Measurements from ENCODE around the gene UTS2B.

The UTS2B gene

DNA sequence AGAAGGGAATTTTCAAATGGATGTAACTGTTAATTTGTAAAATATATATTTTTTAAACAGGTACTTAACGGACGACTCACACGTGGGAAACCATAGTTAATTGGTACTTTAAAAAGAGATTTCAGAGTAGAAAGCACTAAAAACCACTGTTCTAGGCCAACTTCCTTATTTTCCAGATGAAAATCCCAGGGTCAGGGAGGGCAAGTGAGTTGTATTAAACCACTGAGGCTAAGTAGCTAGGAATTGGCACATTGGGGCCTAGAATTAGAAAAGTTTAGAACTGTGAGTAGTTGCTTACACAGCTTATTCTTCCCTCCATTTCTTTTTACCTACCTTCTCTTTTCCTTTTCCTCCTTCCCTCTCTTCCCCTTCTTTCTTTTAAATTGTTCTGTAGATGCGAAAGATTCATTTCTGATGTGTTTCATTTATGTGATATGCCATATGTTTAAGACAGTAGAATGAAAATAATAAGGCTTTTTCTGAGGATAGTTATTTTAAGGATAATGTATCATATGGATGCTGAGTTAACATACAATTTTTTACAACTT is 4.1 kb upstream of the UTS2B start:
- no peak for FAIRE-seq
- no peak for DNase-seq (ENCODE audit: insufficient read length)
- TF ChIP-seq POLR2A (IDR thresholded peaks at IDR 0.05; ENCODE audit: low read depth, low read length) (no peak), POLR2AphosphoS5 (IDR thresholded peaks at IDR 0.05; ENCODE audit: low read depth, low read length) (no peak), TAF1 (IDR thresholded peaks at IDR 0.05; ENCODE audit: borderline replicate concordance, low read depth, low read length) (no peak)

DNA sequence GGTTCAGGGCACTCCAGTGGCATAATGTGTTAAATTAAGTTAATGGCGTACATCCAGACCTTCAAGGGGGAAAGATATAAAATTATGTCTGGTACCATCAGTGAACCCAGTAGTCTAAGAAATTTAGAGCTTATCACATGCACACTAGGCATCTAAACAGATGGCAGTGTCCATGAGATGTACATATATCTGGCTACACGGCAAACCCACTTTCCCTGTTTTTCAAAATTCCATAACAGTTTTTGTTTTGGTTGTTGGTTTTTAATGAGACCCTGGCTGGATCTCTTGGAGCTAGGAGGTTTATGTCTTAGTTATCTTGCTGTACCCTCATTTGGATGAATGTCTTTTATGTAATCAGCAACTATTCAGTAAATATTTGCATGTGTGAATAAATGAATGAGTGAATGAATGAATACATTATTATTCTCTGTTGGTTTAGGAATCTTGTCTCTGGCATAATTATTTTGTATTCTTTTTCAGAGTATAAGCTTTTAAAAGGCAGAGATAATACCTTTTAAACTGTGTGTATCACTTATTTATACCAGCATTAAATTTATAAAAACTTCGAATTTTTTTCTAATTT is 3.1 kb upstream of the UTS2B start:
- FAIRE-seq, result no peak
- TF ChIP-seq TAF1 (IDR thresholded peaks at IDR 0.05; ENCODE audit: borderline replicate concordance, low read depth, low read length), result no peak
- no peak for TF ChIP-seq POLR2A (IDR thresholded peaks at IDR 0.05; ENCODE audit: low read depth, low read length)
- TF ChIP-seq POLR2AphosphoS5 (IDR thresholded peaks at IDR 0.05; ENCODE audit: low read depth, low read length), result no peak
- no peak for DNase-seq (ENCODE audit: insufficient read length)

DNA sequence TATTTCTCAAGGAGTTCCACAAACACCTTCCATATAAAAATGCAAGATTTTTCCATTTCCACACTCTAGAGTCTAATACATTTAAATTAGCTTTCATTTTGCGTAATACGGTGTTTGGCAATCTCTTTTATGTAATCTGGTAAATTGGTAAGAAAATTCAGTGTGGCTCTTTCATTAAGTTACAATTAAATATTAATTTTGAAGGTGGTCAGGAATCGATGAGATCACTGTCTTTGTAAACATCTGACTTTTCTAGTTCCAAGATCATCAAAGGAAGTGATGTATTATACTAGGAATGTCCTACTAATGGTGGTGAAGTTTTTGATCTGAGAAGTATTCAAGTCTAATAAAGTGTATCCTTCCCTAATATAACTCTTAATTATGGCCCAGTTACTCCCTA is 1.1 kb upstream of the UTS2B start:
- FAIRE-seq, result no peak
- no peak for DNase-seq (ENCODE audit: insufficient read length)
- TF ChIP-seq POLR2A (IDR thresholded peaks at IDR 0.05; ENCODE audit: low read depth, low read length), result no peak
- no peak for TF ChIP-seq POLR2AphosphoS5 (IDR thresholded peaks at IDR 0.05; ENCODE audit: low read depth, low read length)
- no peak for TF ChIP-seq TAF1 (IDR thresholded peaks at IDR 0.05; ENCODE audit: borderline replicate concordance, low read depth, low read length)

DNA sequence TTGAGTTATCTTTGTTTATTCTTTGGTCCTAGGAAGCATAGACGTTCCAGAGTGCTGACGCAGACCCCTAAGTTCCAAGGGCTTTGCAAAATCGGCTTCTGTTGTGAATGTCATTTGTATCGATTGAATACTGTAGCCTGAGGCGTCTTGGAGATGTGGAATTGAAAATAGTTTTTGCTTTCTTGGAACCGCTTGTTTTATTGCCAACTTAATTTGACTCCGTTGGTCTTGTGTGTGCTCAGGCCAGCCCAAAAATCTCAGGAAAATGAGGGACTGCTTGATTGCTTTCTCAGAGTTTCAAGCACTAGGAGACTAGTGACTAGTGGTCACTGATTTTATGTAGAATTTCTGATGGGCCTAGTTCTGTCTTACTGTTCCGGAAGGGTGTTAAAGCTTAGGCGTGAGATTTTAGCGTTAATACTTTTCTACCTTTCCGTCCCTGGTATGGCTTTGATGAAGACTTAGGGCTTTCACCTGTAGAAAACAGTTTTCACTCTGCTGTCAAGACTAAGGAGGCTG is 263 bp upstream of the UTS2B start:
- DNase-seq (ENCODE audit: insufficient read length) (no peak), FAIRE-seq (peak; percentile 40)
- no peak for TF ChIP-seq POLR2AphosphoS5 (IDR thresholded peaks at IDR 0.05; ENCODE audit: low read depth, low read length)
- no peak for TF ChIP-seq TAF1 (IDR thresholded peaks at IDR 0.05; ENCODE audit: borderline replicate concordance, low read depth, low read length)
- no peak for TF ChIP-seq POLR2A (IDR thresholded peaks at IDR 0.05; ENCODE audit: low read depth, low read length)

DNA sequence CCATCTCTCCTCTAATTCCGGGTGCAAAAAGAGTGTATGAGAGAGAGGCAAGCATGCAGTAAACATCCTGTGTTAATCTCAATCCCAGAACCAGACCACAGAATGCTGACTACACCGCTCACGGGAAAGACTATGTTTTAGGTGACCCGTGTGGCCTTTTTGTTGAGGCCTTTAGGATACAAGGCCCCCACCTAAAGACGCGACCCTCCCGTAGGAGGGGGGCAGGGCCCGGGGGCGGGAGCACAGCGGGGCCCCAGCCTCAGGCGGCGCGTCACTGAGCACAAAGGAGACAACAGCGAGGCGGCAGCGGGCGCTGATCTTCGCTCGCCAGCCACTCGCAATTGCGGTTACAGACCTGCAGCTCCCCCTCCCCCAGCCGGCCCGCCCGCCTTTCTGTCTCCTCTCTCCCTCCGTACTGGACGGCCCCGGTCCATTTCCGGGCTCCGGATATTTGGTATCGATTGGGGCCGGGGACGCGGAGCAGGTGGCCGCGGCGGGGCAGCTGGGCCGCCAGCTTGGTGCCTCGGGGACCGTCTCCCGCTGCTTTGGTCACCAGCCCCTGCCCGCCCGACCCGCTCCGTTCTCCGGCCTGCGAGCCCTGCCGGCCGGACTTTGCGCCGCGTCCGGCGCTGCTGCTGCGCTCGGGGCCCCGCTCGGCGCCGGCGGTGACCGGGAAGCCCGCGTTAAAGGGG is 1.2 kb downstream of the UTS2B start, which contains the start of gene CCDC50:
Gene CCDC50, plus strand, starts transcription at position 433 of the 692 bp plus-strand sequence. CDS start 281 bp downstream, outside the sequence.
- peak; percentile 81 for FAIRE-seq
- DNase-seq (ENCODE audit: insufficient read length), result peak; percentile 69
- TF ChIP-seq POLR2AphosphoS5 (IDR thresholded peaks at IDR 0.05; ENCODE audit: low read depth, low read length), result no peak
- TF ChIP-seq TAF1 (IDR thresholded peaks at IDR 0.05; ENCODE audit: borderline replicate concordance, low read depth, low read length), result peak; percentile 31; the same call in 1 of the 2 replicates
- peak; percentile 71; the same call in 1 of the 2 replicates for TF ChIP-seq POLR2A (IDR thresholded peaks at IDR 0.05; ENCODE audit: low read depth, low read length)

DNA sequence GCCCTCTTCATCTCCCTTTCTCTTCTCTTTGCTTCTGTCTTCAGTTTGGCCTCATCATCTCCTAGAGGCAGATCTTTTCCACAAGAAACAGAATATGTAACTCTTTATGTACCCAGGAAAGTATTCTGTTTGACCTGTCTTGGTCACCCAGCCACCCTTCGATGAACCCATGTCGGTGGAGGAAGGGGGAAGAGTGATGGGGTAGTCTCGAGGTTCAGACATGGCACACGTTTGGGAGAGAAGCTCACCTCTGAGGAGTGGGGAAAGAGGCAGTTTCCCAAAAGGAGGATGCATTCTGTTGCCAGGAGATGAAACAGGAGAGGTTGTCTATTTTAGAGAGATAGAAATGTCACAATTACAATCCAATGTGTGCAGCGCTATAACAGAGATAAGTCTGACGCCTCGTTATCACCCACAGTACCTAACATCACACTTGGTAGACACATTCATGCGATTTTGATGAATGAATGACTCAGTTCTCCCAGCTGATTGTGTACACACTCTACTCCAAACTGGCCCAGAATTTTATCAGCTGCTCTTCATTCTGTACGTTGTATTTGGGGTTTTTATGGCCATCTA is 1.9 kb downstream of the UTS2B start:
- TF ChIP-seq POLR2A (IDR thresholded peaks at IDR 0.05; ENCODE audit: low read depth, low read length) (no peak), TAF1 (IDR thresholded peaks at IDR 0.05; ENCODE audit: borderline replicate concordance, low read depth, low read length) (no peak), POLR2AphosphoS5 (IDR thresholded peaks at IDR 0.05; ENCODE audit: low read depth, low read length) (no peak)
- FAIRE-seq, result no peak

DNA sequence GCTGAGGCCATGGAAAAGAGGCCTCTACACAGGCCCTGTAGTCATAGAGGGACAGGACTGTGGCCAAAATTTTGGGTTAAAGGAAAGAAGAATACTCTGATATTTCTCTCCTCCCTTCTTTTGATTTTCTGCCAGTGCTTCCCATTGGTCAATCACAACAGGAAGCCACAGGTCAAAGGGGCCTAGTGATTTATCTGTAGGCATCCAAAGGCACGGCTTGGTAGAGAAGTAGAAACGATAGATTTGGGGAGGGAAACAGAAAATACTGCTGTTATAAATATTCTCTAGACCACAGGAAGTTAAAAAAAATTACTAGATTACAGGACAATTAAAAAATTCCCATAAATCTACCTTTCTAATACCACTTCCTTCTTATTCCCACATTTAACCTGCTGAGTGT is 2.8 kb downstream of the UTS2B start:
- no peak for TF ChIP-seq POLR2A (IDR thresholded peaks at IDR 0.05; ENCODE audit: low read depth, low read length)
- no peak for TF ChIP-seq TAF1 (IDR thresholded peaks at IDR 0.05; ENCODE audit: borderline replicate concordance, low read depth, low read length)
- no peak for TF ChIP-seq POLR2AphosphoS5 (IDR thresholded peaks at IDR 0.05; ENCODE audit: low read depth, low read length)
- DNase-seq (ENCODE audit: insufficient read length), result no peak
- FAIRE-seq, result no peak

More for the DNA sequence above, 1.9 kb downstream of the UTS2B start:
- no peak for DNase-seq (ENCODE audit: insufficient read length)

DNA sequence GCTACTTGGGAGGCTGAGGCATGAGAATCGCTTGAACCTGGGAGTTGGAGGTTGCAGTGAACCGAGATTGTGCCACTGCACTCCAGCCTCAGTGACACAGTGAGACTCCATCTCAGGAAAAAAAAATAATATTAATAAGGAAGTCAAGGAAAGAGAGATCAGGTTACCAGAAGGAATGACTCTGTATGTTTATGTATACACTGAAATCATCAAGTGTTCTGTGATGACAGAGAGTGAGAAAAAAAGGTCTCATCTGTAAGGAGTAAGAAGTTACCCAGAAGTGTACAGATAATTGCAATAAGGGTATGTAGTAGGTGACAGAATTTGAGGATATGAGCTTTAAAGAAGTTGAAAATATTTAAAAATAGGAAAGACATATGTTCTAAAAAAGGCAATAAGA is 5.4 kb downstream of the UTS2B start:
- DNase-seq (ENCODE audit: insufficient read length), result no peak
- FAIRE-seq, result no peak
- TF ChIP-seq POLR2A (IDR thresholded peaks at IDR 0.05; ENCODE audit: low read depth, low read length) (no peak), POLR2AphosphoS5 (IDR thresholded peaks at IDR 0.05; ENCODE audit: low read depth, low read length) (no peak), TAF1 (IDR thresholded peaks at IDR 0.05; ENCODE audit: borderline replicate concordance, low read depth, low read length) (no peak)

DNA sequence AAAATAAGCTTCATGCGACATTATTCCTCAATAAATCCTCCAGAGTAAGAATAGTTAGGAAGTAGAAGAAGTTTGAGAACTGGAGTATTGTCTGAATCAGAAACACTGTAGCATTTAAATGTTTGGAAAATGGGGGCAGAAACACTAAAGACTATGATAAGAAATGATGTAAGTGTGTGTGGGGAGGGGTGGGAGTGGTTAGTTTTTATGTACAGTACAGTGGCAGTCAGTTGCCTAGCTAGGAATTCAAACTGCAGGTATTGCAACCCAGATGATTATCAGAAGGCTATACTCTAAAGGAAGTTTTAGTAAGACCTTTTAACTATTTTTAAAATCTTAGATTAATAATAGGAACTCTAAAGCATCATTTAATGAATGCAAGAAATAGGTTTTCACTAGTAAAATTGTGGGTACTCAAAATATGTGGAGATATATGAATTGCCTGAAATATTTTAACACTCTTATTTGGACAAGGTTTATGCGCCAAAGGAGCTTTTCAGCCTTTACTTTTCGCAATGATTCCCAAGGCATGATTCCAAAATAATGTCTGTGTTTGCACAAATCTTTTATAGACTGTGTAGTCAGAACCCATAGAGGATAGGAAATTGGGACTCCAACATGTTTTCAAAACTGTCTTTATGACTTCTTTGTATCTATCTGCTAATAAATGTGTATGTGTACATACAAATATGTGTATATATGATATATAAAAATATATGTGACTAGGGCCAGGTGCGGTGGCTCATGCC is 9.1 kb downstream of the UTS2B start:
- TF ChIP-seq TAF1 (IDR thresholded peaks at IDR 0.05; ENCODE audit: borderline replicate concordance, low read depth, low read length) (no peak), POLR2AphosphoS5 (IDR thresholded peaks at IDR 0.05; ENCODE audit: low read depth, low read length) (no peak), POLR2A (IDR thresholded peaks at IDR 0.05; ENCODE audit: low read depth, low read length) (no peak)
- DNase-seq (ENCODE audit: insufficient read length) (no peak), FAIRE-seq (no peak)

DNA sequence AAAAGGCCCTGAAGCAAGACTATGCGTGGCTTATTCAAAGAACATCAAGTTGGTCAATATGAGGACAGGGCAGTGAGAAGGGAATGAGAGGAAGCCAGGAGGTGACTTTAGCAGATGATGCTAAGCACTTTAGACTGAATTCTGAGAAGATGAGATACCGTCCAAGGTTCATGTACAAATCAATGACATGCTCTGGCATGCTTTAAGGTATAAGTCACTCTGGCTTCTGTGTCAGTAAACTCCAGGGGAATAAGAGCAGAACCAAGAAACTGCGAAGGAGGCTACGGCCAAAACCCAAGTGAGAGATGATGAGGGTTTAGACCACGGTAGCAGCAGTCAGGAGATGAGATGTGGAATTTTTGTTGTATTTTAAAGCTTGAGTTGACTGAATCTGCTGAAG is 10.0 kb downstream of the UTS2B start:
- TF ChIP-seq TAF1 (IDR thresholded peaks at IDR 0.05; ENCODE audit: borderline replicate concordance, low read depth, low read length) (no peak), POLR2AphosphoS5 (IDR thresholded peaks at IDR 0.05; ENCODE audit: low read depth, low read length) (no peak), POLR2A (IDR thresholded peaks at IDR 0.05; ENCODE audit: low read depth, low read length) (no peak)
- DNase-seq (ENCODE audit: insufficient read length), result no peak
- FAIRE-seq, result no peak
